PC-9 (cell line): ENCODE results near the gene FSTL1.

Experiments
- CTCF ChIP-seq: fragments of 200-600 bp; sonication (generic); conservative IDR thresholded peaks from 2 replicates; pipeline ENCODE4 v1.6.1; 2017; ENCODE audit warnings: mixed run types, antibody characterized with exemption, mild to moderate bottlenecking, moderate library complexity
- EZH2 ChIP-seq: fragments of 200-600 bp; sonication (generic); IDR thresholded peaks from 2 replicates; pipeline ENCODE4 v1.8.0; 2017; ENCODE audit warnings: antibody characterized with exemption, low read depth

- TF ChIP-seq CTCF (no peak), EZH2 (no peak)
Measured at GRCh38 chr3:120473896-120474675, 23.3 kb upstream of the FSTL1 start.
